OCI-LY1 (cell line): ENCODE measurements around the gene ZNF804A.

Source experiments
- H2AFZ ChIP-seq: fragments of 200-600 bp; sonication (generic), shearing (Covaris generic); 2 replicates; pipeline ENCODE4 v1.6.0; 2014; ENCODE audit warnings: antibody characterized with exemption, mild to moderate bottlenecking, low read length
- H3F3A ChIP-seq: fragments of 200-600 bp; sonication (generic), shearing (Covaris generic); 2 replicates; pipeline ENCODE4 v1.6.0; 2014; ENCODE audit warnings: mild to moderate bottlenecking, antibody characterized with exemption, low read length, moderate library complexity; ENCODE audit not compliant: insufficient read depth
- H3K27ac ChIP-seq: fragments of 200-600 bp; sonication (generic); 2 replicates; pipeline ENCODE4 v1.5.1; 2014; ENCODE audit warnings: low read length, mixed run types, mild to moderate bottlenecking, low read depth; ENCODE audit not compliant: poor library complexity, severe bottlenecking
- H3K27me3 ChIP-seq: fragments of 200-600 bp; sonication (generic); 2 replicates; pipeline ENCODE4 v1.6.0; 2014; ENCODE audit warnings: antibody characterized with exemption, mild to moderate bottlenecking, low read length, moderate library complexity; ENCODE audit not compliant: insufficient read depth
- H3K36me3 ChIP-seq: fragments of 200-600 bp; sonication (generic); 2 replicates; pipeline ENCODE4 v1.6.1; 2014; ENCODE audit warnings: mild to moderate bottlenecking, antibody characterized with exemption, low read length, moderate library complexity, mixed read lengths; ENCODE audit not compliant: insufficient read depth
- H3K4me1 ChIP-seq: fragments of 200-600 bp; sonication (generic); 2 replicates; pipeline ENCODE4 v1.5.1; 2014; ENCODE audit warnings: mild to moderate bottlenecking, low read length, moderate library complexity; ENCODE audit not compliant: insufficient read depth, severe bottlenecking
- H3K4me2 ChIP-seq: fragments of 200-600 bp; sonication (generic), shearing (Covaris generic); 2 replicates; pipeline ENCODE4 v1.6.1; 2014; ENCODE audit warnings: low read length
- H3K4me3 ChIP-seq: fragments of 200-600 bp; sonication (generic); 2 replicates; pipeline ENCODE4 v1.5.1; 2014; ENCODE audit warnings: low read length, low read depth, mild to moderate bottlenecking, mixed read lengths; ENCODE audit not compliant: poor library complexity, severe bottlenecking
- H3K79me2 ChIP-seq: fragments of 200-600 bp; shearing (Covaris generic); 2 replicates; pipeline ENCODE4 v1.6.1; 2016; ENCODE audit warnings: mixed run types, low read length, mixed read lengths; ENCODE audit not compliant: insufficient read depth
- H3K9ac ChIP-seq: fragments of 200-600 bp; sonication (generic), shearing (Covaris generic); 2 replicates; pipeline ENCODE4 v1.6.1; 2014; ENCODE audit warnings: mild to moderate bottlenecking, low read length, mixed read lengths
- H3K9me2 ChIP-seq: fragments of 200-600 bp; sonication (generic), shearing (Covaris generic); 2 replicates; pipeline ENCODE4 v1.6.1; 2014; ENCODE audit warnings: low read depth, mild to moderate bottlenecking, low read length, mixed read lengths
- H3K9me3 ChIP-seq: fragments of 200-600 bp; shearing (Covaris generic); 2 replicates; pipeline ENCODE4 v1.6.1; 2014; ENCODE audit warnings: low read length, mixed read lengths
- H4K20me1 ChIP-seq: fragments of 200-600 bp; sonication (generic), shearing (Covaris generic); 2 replicates; pipeline ENCODE4 v1.6.0; 2016; ENCODE audit warnings: mild to moderate bottlenecking, low read length; ENCODE audit not compliant: insufficient read depth
- CTCF ChIP-seq: fragments of 200-600 bp; sonication (generic), shearing (Covaris generic); IDR thresholded peaks from 2 replicates; pipeline ENCODE4 v1.5.1; 2017; ENCODE audit warnings: mild to moderate bottlenecking, antibody characterized with exemption, low read length, moderate library complexity, mixed read lengths
- EZH2 ChIP-seq: fragments of 200-600 bp; sonication (generic), shearing (Covaris generic); IDR thresholded peaks from 2 replicates; pipeline ENCODE4 v1.8.0; 2017; ENCODE audit warnings: borderline replicate concordance, mixed run types, mild to moderate bottlenecking, antibody characterized with exemption, low read length, moderate library complexity, mixed read lengths

Gene ZNF804A

GRCh38 chr2:184945326-184945725, 347.0 kb downstream of the ZNF804A start:
- Histone ChIP-seq H3K36me3 (0 out of 2 replicates have a peak, but pooled peaks cover 3% of the 10 kb centered on the region), H3K9ac (no peak overlapping the region), H3K4me1 (no peaks in the 10 kb centered on the region)

GRCh38 chr2:184945824-184946223, 347.5 kb downstream of the ZNF804A start:
- Histone ChIP-seq H3F3A (no peaks in the 10 kb centered on the region), H3K9me2 (no peaks in the 10 kb centered on the region), H3K9me3 (no peaks in the 10 kb centered on the region), H3K79me2 (no peaks in the 10 kb centered on the region), H4K20me1 (no peaks in the 10 kb centered on the region), H3K4me1 (no peaks in the 10 kb centered on the region), H3K4me3 (no peak overlapping the region), H3K4me2 (no peak overlapping the region), H2AFZ (no peak overlapping the region), H3K27ac (no peak overlapping the region), H3K9ac (no peak overlapping the region), H3K27me3 (no peaks in the 10 kb centered on the region), H3K36me3 (0 out of 2 replicates have a peak, but pooled peaks cover 3% of the 10 kb centered on the region)
- no peak for TF ChIP-seq EZH2
- no peak for TF ChIP-seq CTCF

More at GRCh38 chr2:184945326-184945725, 347.0 kb downstream of the ZNF804A start:
- Histone ChIP-seq H3K27me3 (no peaks in the 10 kb centered on the region), H3K79me2 (no peaks in the 10 kb centered on the region), H4K20me1 (no peaks in the 10 kb centered on the region), H3K4me3 (no peak overlapping the region), H3K4me2 (no peak overlapping the region), H3F3A (no peaks in the 10 kb centered on the region), H2AFZ (no peak overlapping the region), H3K27ac (no peak overlapping the region), H3K9me3 (no peaks in the 10 kb centered on the region), H3K9me2 (no peaks in the 10 kb centered on the region)
- TF ChIP-seq CTCF, result no peak
- TF ChIP-seq EZH2, result no peak

- TF ChIP-seq CTCF (no peak), EZH2 (no peak)
- Histone ChIP-seq H2AFZ (no peak overlapping the region), H3K27ac (no peak overlapping the region), H3F3A (no peaks in the 10 kb centered on the region), H3K4me2 (no peak overlapping the region), H3K9ac (no peak overlapping the region), H4K20me1 (no peaks in the 10 kb centered on the region), H3K4me1 (no peaks in the 10 kb centered on the region), H3K79me2 (no peaks in the 10 kb centered on the region), H3K36me3 (no peaks in the 10 kb centered on the region), H3K9me2 (no peaks in the 10 kb centered on the region), H3K27me3 (no peaks in the 10 kb centered on the region), H3K4me3 (no peak overlapping the region), H3K9me3 (peaks cover 2% of the 10 kb centered on the region; the same call in 1 of the 2 replicates)
Observed at GRCh38 chr2:184956856-184957255, 358.5 kb downstream of the ZNF804A start.
